NT2/D1 (cell line): Measurements from ENCODE around the gene ERC2.

ENCODE experiments used
- DNase-seq: peaks from one replicate; pipeline ENCODE4 v3.0.0-alpha.2; 2011; ENCODE audit warnings: low read depth, low spot score
- H3K27me3 ChIP-seq: 2 replicates; pipeline ENCODE4 v1.6.0; 2011; ENCODE audit warnings: mild to moderate bottlenecking; ENCODE audit not compliant: insufficient read length, insufficient read depth
- H3K36me3 ChIP-seq: 2 replicates; pipeline ENCODE4 v1.6.1; 2011; ENCODE audit warnings: mild to moderate bottlenecking, low read length, mixed read lengths; ENCODE audit not compliant: insufficient read depth, insufficient read length
- H3K4me1 ChIP-seq: 2 replicates; pipeline ENCODE4 v1.5.1; 2011; ENCODE audit not compliant: insufficient read depth, insufficient read length
- H3K4me3 ChIP-seq: 2 replicates; pipeline ENCODE4 v1.5.1; 2011; ENCODE audit warnings: low read depth; ENCODE audit not compliant: insufficient read length
- H3K9ac ChIP-seq: 2 replicates; pipeline ENCODE4 v1.6.0; 2011; ENCODE audit warnings: low read depth; ENCODE audit not compliant: insufficient read length
- H3K9me3 ChIP-seq: 2 replicates; pipeline ENCODE4 v1.5.1; 2011; ENCODE audit warnings: mild to moderate bottlenecking, low read length; ENCODE audit not compliant: insufficient read depth
- SUZ12 ChIP-seq: IDR thresholded peaks from 2 replicates; pipeline ENCODE4 v1.6.1; 2011; ENCODE audit not compliant: insufficient read length, insufficient read depth; ENCODE audit errors: extremely low read depth
- YY1 ChIP-seq: IDR thresholded peaks from 2 replicates; pipeline ENCODE4 v1.6.1; 2011; ENCODE audit not compliant: insufficient read length, insufficient read depth
- ZNF274 ChIP-seq: IDR thresholded peaks from 2 replicates; pipeline ENCODE4 v1.6.1; 2011; ENCODE audit warnings: mild to moderate bottlenecking, low read depth, low read length

ERC2 gene

DNA sequence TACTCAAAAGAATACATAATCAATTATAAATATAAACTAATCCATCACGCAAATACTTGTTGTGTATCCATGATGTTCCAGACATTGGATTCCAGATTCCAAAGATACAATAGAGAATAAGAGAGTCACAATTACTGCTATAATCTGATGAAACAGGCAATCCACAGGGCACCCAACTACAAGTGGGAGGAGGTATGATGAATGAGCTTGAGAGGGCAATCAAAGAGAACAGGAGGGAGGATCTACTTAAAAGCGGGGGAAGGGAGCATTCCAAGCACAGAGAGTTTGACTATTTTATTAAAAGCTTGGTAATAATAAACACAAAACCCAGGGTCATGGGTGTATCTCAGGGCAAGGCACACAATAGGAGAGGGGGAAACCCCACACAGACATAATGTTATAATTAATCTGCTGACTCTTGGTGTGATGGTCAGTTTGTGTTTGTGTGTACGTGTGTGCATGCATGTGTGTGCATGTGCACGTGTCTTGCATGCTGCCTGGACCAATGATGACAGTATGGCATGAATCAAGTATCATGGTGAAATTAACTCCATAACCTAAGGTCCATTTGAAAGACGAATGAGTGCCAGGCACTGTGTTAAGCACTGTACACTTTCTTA is 655.8 kb downstream of the ERC2 start:
- H3K4me3 ChIP-seq = no peak overlapping the region
- H3K9ac ChIP-seq = no peak overlapping the region
- no peaks in the 10 kb centered on the region for H3K36me3 ChIP-seq
- TF ChIP-seq ZNF274 (no peak), SUZ12 (no peak), YY1 (no peak)
- H3K9me3 ChIP-seq = no peaks in the 10 kb centered on the region
- no peak for DNase-seq
- no peaks in the 10 kb centered on the region for H3K27me3 ChIP-seq
- H3K4me1 ChIP-seq = no peaks in the 10 kb centered on the region

- no peak overlapping the region for H3K4me3 ChIP-seq
- no peaks in the 10 kb centered on the region for H3K9me3 ChIP-seq
- H3K9ac ChIP-seq = no peak overlapping the region
- no peak for TF ChIP-seq SUZ12
- TF ChIP-seq YY1 = no peak
- no peak for TF ChIP-seq ZNF274
- no peaks in the 10 kb centered on the region for H3K27me3 ChIP-seq
- no peaks in the 10 kb centered on the region for H3K4me1 ChIP-seq
- no peaks in the 10 kb centered on the region for H3K36me3 ChIP-seq
- no peak for DNase-seq
Measured at GRCh38 chr3:55807210-55807609, 661.1 kb downstream of the ERC2 start.

- no peaks in the 10 kb centered on the region for H3K27me3 ChIP-seq
- no peaks in the 10 kb centered on the region for H3K9me3 ChIP-seq
- TF ChIP-seq ZNF274 (no peak), SUZ12 (no peak), YY1 (no peak)
- no peak for DNase-seq
- no peak overlapping the region for H3K4me3 ChIP-seq
- no peaks in the 10 kb centered on the region for H3K4me1 ChIP-seq
- no peaks in the 10 kb centered on the region for H3K36me3 ChIP-seq
- H3K9ac ChIP-seq = no peak overlapping the region
Measured at GRCh38 chr3:55805169-55805568, 663.1 kb downstream of the ERC2 start.

GRCh38 chr3:55804170-55805095 is 663.8 kb downstream of the ERC2 start:
- Histone ChIP-seq H3K4me1 (no peaks in the 10 kb centered on the region), H3K27me3 (no peaks in the 10 kb centered on the region), H3K9ac (no peak overlapping the region), H3K4me3 (no peak overlapping the region), H3K9me3 (no peaks in the 10 kb centered on the region), H3K36me3 (no peaks in the 10 kb centered on the region)
- DNase-seq = no peak
- TF ChIP-seq YY1 = no peak
- TF ChIP-seq ZNF274 = no peak
- no peak for TF ChIP-seq SUZ12

GRCh38 chr3:55802816-55803215 is 665.5 kb downstream of the ERC2 start:
- Histone ChIP-seq H3K9ac (no peak overlapping the region), H3K27me3 (no peaks in the 10 kb centered on the region), H3K4me1 (no peaks in the 10 kb centered on the region), H3K9me3 (no peaks in the 10 kb centered on the region), H3K4me3 (no peak overlapping the region), H3K36me3 (no peaks in the 10 kb centered on the region)
- no peak for TF ChIP-seq ZNF274
- TF ChIP-seq YY1 = no peak
- no peak for TF ChIP-seq SUZ12
- DNase-seq = no peak

- no peak for TF ChIP-seq YY1
- no peak for TF ChIP-seq SUZ12
- no peak for TF ChIP-seq ZNF274
Measured at GRCh38 chr3:55801676-55802075, 666.6 kb downstream of the ERC2 start.

DNA sequence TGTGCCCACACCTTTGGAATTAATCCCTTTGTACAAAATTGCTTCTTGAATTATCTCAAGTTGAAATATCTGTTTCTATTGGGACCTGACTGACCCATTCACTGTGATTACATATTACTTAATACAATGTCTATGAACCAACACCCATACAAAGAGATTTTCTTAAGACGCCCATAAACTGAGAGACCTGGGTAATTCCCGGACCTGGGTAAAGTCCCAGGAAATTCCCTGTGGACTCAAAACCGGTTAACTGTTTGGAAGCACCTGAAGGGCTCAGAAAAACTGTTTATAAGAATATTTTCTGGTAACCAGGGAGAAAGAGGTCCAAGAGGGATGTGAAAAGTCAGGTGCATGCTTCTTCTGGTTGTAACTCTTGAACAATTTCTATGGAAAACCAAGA is 667.2 kb downstream of the ERC2 start:
- Histone ChIP-seq H3K9ac (no peak overlapping the region), H3K27me3 (no peaks in the 10 kb centered on the region), H3K9me3 (no peaks in the 10 kb centered on the region), H3K4me3 (no peak overlapping the region), H3K36me3 (no peaks in the 10 kb centered on the region), H3K4me1 (no peaks in the 10 kb centered on the region)
- no peak for DNase-seq
- TF ChIP-seq ZNF274 (no peak), SUZ12 (no peak), YY1 (no peak)

More at GRCh38 chr3:55801676-55802075, 666.6 kb downstream of the ERC2 start:
- H3K4me3 ChIP-seq = no peak overlapping the region
- no peaks in the 10 kb centered on the region for H3K9me3 ChIP-seq
- DNase-seq = no peak
- H3K36me3 ChIP-seq = no peaks in the 10 kb centered on the region
- H3K4me1 ChIP-seq = no peaks in the 10 kb centered on the region
- no peaks in the 10 kb centered on the region for H3K27me3 ChIP-seq
- no peak overlapping the region for H3K9ac ChIP-seq
